ENCODE measurements around the gene SLC39A5.

DNA sequence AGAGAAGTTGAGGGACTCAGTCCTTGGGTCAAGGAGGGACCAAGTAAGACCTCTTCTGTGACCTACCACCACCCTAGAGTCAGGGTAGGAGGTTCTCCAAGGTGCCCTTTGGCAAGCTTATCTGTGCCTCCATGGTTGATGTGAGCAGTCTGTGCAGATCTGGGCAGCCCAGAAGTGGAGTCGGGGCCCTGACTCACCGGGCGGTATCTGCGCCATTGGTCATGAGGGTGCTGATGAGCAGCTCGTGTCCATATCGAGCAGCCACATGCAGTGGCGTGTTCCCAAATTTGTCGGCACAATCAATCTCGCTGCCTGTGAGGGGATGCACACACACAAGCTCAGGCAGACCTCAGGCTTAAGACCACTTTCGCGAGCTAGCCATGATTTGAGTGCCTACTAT is 23.2 kb downstream of the SLC39A5 start:
- TF ChIP-seq, protein P1, sequence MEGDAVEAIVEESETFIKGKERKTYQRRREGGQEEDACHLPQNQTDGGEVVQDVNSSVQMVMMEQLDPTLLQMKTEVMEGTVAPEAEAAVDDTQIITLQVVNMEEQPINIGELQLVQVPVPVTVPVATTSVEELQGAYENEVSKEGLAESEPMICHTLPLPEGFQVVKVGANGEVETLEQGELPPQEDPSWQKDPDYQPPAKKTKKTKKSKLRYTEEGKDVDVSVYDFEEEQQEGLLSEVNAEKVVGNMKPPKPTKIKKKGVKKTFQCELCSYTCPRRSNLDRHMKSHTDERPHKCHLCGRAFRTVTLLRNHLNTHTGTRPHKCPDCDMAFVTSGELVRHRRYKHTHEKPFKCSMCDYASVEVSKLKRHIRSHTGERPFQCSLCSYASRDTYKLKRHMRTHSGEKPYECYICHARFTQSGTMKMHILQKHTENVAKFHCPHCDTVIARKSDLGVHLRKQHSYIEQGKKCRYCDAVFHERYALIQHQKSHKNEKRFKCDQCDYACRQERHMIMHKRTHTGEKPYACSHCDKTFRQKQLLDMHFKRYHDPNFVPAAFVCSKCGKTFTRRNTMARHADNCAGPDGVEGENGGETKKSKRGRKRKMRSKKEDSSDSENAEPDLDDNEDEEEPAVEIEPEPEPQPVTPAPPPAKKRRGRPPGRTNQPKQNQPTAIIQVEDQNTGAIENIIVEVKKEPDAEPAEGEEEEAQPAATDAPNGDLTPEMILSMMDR (IDR thresholded peaks at IDR 0.05): no peak
- no peak for TF ChIP-seq POLR2A (IDR thresholded peaks at IDR 0.05)
